Activated gamma-delta T cell treated with anti-CD3 and anti-CD28 coated beads, Interleukin-2, amount 50 U/mL, for 16 hours (primary cell): ENCODE results near the gene H2AZ2.

ENCODE experiments used
- DNase-seq: peaks from one replicate; pipeline ENCODE4 v3.0.0-alpha.2; 2020; ENCODE audit warnings: low read depth

The H2AZ2 gene

GRCh38 chr7:44784364-44784763, 63.5 kb downstream of the H2AZ2 start:
- DNase-seq = no peak

GRCh38 chr7:44783407-44783806, 64.5 kb downstream of the H2AZ2 start:
- DNase-seq = no peak

- no peak for DNase-seq
These were observed 65.4 kb downstream of the H2AZ2 start for GRCh38 chr7:44782460-44782859.
